ENCODE measurements around the gene AFF1. TPM values are rescaled to one million over a fixed set of nuclear protein-coding genes. Genes with fewer than 3 reads are reported as not detected.

Gene AFF1
- total and polyA plus RNA-seq, 2 experiments from 2014 or later: 9.4 to 13.8 TPM

DNA sequence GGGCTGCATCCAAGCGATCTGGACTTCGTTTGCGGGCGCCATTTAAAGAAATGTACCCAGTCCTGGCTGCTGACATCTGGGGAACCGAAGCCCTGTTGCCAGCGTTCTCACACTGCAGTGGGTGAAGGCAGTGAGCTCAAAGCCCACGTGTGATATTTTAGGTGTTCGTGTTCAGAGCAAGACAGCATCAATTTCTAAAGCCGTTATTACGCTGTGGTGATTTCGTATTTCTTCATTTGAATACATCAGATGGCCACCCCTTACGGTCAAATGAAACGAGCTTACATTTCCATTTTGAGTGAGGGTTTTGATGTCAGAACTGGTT is 42.2 kb upstream of the AFF1 start:
- H3K36me3 ChIP-seq (ENCODE audit: low read depth): no peaks in the 10 kb centered on the region
- peaks cover 14% of the 10 kb centered on the region for H3F3A ChIP-seq (ENCODE audit: insufficient read depth)
- peak overlapping the region; percentile 91 for H3K4me2 ChIP-seq (ENCODE audit: unreplicated experiment)
- peak; percentile 43 for DNase-seq
- H3K27me3 ChIP-seq (replicated peaks; ENCODE audit: insufficient read depth): no peaks in the 10 kb centered on the region
- H3K9ac ChIP-seq: peak overlapping the region; percentile 81
- in situ Hi-C loops (cut with MboI): no loop called here
- no peaks in the 10 kb centered on the region for H3K9me3 ChIP-seq (ENCODE audit: low read depth)
- no peak for TF ChIP-seq EZH2phosphoT487 (IDR thresholded peaks at IDR 0.05; ENCODE audit: insufficient read depth, low read depth)
- no peak for TF ChIP-seq EZH2 (IDR thresholded peaks at IDR 0.05; ENCODE audit: insufficient read depth, poor library complexity, severe bottlenecking)
- WGBS, 2 experiments (ENCODE audit: low coverage in 1 of 2, low lambda C conversion rate in 2 of 2, missing lambda C conversion rate in 2 of 2): 12% methylated on average over 13 of the region's 13 CpGs
- H3K79me2 ChIP-seq (ENCODE audit: insufficient read depth): no peaks in the 10 kb centered on the region
- H3K9me2 ChIP-seq (ENCODE audit: insufficient read depth): no peaks in the 10 kb centered on the region
- peaks cover 7% of the 10 kb centered on the region; the same call in 1 of the 2 replicates for H3K4me1 ChIP-seq (ENCODE audit: insufficient read depth)
- H2AFZ ChIP-seq: peak overlapping the region; percentile 94
- H3K27ac ChIP-seq: no peak overlapping the region
- peak overlapping the region; percentile 88 for H3K4me3 ChIP-seq
- H4K20me1 ChIP-seq (ENCODE audit: insufficient read depth): no peaks in the 10 kb centered on the region

- 89 to 93% methylated on average over 19 of the region's 19 CpGs for WGBS, 2 experiments (ENCODE audit: low coverage in 1 of 2, low lambda C conversion rate in 2 of 2, missing lambda C conversion rate in 2 of 2)
- Histone ChIP-seq H3K4me2 (ENCODE audit: unreplicated experiment) (no peak overlapping the region), H3K9ac (no peak overlapping the region)
Measured at GRCh38 chr4:86893136-86893535, 41.7 kb upstream of the AFF1 start.

DNA sequence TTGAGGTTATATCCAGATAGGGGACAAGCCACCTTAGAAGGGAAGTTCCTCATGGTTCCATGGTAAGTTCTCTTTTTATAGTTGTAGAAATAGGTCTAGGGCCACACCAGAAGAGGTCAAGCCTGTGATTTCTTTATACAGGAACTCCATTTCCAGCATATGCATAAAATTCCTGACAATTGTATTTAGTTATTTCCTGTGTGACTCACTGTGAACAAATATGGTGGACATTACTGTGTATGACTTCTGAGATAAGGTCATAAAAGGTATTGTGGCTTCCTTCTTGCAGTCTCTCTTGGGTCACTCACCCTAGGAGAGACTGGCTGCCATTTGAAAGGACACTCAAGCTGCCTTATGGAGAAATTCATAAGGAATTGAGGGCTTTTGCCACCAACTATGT is 40.4 kb upstream of the AFF1 start:
- H3K79me2 ChIP-seq (ENCODE audit: insufficient read depth): no peaks in the 10 kb centered on the region
- no peaks in the 10 kb centered on the region for H4K20me1 ChIP-seq (ENCODE audit: insufficient read depth)
- H3K9ac ChIP-seq: no peak overlapping the region
- H3K27ac ChIP-seq: no peak overlapping the region
- no peak overlapping the region for H3K4me2 ChIP-seq (ENCODE audit: unreplicated experiment)
- H3K27me3 ChIP-seq (replicated peaks; ENCODE audit: insufficient read depth): no peaks in the 10 kb centered on the region
- in situ Hi-C loops (cut with MboI): no loop called here
- TF ChIP-seq EZH2 (IDR thresholded peaks at IDR 0.05; ENCODE audit: insufficient read depth, poor library complexity, severe bottlenecking) (no peak), EZH2phosphoT487 (IDR thresholded peaks at IDR 0.05; ENCODE audit: insufficient read depth, low read depth) (no peak)
- 0 out of 2 replicates have a peak overlapping the region, but pooled peaks have one; percentile 45 for H2AFZ ChIP-seq
- peaks cover 14% of the 10 kb centered on the region for H3F3A ChIP-seq (ENCODE audit: insufficient read depth)
- H3K4me3 ChIP-seq: no peak overlapping the region
- H3K9me3 ChIP-seq (ENCODE audit: low read depth): no peaks in the 10 kb centered on the region
- no peaks in the 10 kb centered on the region for H3K36me3 ChIP-seq (ENCODE audit: low read depth)
- DNase-seq: peak; percentile 45
- peaks cover 7% of the 10 kb centered on the region; the same call in 1 of the 2 replicates for H3K4me1 ChIP-seq (ENCODE audit: insufficient read depth)
- H3K9me2 ChIP-seq (ENCODE audit: insufficient read depth): no peaks in the 10 kb centered on the region

More at GRCh38 chr4:86893136-86893535, 41.7 kb upstream of the AFF1 start:
- Histone ChIP-seq H3K9me2 (ENCODE audit: insufficient read depth) (no peaks in the 10 kb centered on the region), H3K27ac (no peak overlapping the region), H3K36me3 (ENCODE audit: low read depth) (no peaks in the 10 kb centered on the region), H3K4me3 (no peak overlapping the region), H3K9me3 (ENCODE audit: low read depth) (no peaks in the 10 kb centered on the region), H3K27me3 (replicated peaks; ENCODE audit: insufficient read depth) (no peaks in the 10 kb centered on the region), H4K20me1 (ENCODE audit: insufficient read depth) (no peaks in the 10 kb centered on the region), H2AFZ (peak overlapping the region; percentile 94), H3F3A (ENCODE audit: insufficient read depth) (peaks cover 14% of the 10 kb centered on the region), H3K4me1 (ENCODE audit: insufficient read depth) (peaks cover 7% of the 10 kb centered on the region; the same call in 1 of the 2 replicates), H3K79me2 (ENCODE audit: insufficient read depth) (no peaks in the 10 kb centered on the region)
- DNase-seq: no peak
- in situ Hi-C loops (cut with MboI): no loop called here
- no peak for TF ChIP-seq EZH2 (IDR thresholded peaks at IDR 0.05; ENCODE audit: insufficient read depth, poor library complexity, severe bottlenecking)
- TF ChIP-seq EZH2phosphoT487 (IDR thresholded peaks at IDR 0.05; ENCODE audit: insufficient read depth, low read depth): no peak

DNA sequence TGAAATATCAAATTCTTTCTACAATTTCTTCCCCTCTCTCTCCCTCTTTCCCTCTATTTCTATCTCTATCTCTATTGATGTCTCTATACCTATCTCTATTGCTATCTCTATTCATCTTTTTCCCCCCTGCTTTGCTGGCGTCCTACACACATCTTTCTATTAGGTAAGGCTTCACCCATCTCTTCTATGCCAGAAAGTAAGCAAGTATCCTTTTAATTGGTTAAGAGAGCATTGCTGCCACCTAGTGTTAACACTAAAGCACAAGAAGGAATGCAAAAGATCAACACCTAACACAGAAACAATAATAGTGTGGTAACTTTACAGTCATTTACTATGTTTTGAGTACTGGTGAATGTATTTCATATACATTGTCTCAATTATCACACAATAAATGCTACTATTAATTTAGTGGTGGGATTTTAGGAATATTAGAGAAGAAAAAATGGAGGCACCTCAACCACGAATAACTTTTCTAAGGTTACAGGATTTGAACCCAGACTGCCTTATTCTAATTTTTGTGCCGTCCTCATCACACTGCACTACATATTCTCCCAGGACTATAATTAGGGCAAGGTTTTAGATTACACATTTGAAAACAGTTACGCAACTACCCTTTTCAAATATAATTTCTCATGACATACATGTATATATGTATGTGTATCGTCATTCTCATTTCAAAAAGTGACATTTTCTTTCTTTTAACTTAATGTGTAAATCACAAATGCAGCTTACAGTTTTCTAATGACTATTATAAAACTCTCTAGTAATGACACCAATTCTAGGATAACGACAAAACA is 38.9 kb upstream of the AFF1 start:
- Histone ChIP-seq H3K9ac (no peak overlapping the region), H3K4me2 (ENCODE audit: unreplicated experiment) (no peak overlapping the region), H2AFZ (no peak overlapping the region), H3K79me2 (ENCODE audit: insufficient read depth) (no peaks in the 10 kb centered on the region), H4K20me1 (ENCODE audit: insufficient read depth) (no peaks in the 10 kb centered on the region), H3K9me2 (ENCODE audit: insufficient read depth) (no peaks in the 10 kb centered on the region), H3F3A (ENCODE audit: insufficient read depth) (peaks cover 14% of the 10 kb centered on the region), H3K36me3 (ENCODE audit: low read depth) (no peaks in the 10 kb centered on the region), H3K27me3 (replicated peaks; ENCODE audit: insufficient read depth) (no peaks in the 10 kb centered on the region), H3K4me1 (ENCODE audit: insufficient read depth) (peaks cover 7% of the 10 kb centered on the region; the same call in 1 of the 2 replicates), H3K27ac (no peak overlapping the region), H3K4me3 (no peak overlapping the region), H3K9me3 (ENCODE audit: low read depth) (no peaks in the 10 kb centered on the region)
- no peak for TF ChIP-seq EZH2phosphoT487 (IDR thresholded peaks at IDR 0.05; ENCODE audit: insufficient read depth, low read depth)
- no peak for TF ChIP-seq EZH2 (IDR thresholded peaks at IDR 0.05; ENCODE audit: insufficient read depth, poor library complexity, severe bottlenecking)
- 71 to 73% methylated on average over 6 of the region's 6 CpGs for whole genome bisulfite sequencing, 2 experiments (ENCODE audit: low coverage in 1 of 2, low lambda C conversion rate in 2 of 2, missing lambda C conversion rate in 2 of 2)
- in situ Hi-C loops (cut with MboI): loop anchor here (5.0 kb wide), 1 partner anchor 399 kb away; no protein-coding TSS in a partner anchor
- peak; percentile 83 for DNase-seq

Data from GM23248 (cell line).